HG03196 (cell line): ENCODE data around the gene ERBIN.

ENCODE experiments used
- ATAC-seq: cut with Tn5 transposase; IDR thresholded peaks from one replicate; pipeline ENCODE4 v1.9.1; 2021; ENCODE audit not compliant: unreplicated experiment

The ERBIN gene

DNA sequence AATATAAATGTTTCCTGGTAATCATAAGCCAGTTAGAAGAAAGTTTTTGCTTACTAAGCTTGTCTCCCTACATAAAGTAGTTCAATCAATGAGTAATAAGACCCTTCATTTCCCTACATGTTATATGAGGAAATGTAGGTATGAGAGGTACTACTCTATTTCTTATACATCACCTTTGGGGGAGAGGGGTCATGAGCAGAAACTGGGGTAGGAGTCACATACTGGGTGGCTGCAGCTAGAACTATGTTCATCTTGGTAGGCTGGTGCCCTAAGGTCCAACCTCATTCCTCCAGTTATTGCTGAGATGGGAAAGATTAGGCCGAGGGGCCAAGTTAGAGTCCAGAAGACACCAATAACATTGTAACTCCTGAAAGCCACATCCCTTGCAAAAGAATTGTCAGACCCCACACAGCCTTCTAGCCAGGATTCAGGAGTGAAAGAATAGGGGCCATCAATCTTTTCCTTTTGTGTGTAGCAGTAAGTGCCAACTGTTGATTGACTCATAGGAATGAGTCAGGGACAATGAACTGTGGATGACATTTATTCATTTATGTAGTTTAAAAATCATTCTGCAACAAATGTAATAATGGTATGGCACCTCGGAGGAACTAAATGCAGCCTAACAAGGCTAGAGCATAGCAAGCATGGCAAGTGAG is 196.1 kb downstream of the ERBIN start:
- no peak for ATAC-seq

DNA sequence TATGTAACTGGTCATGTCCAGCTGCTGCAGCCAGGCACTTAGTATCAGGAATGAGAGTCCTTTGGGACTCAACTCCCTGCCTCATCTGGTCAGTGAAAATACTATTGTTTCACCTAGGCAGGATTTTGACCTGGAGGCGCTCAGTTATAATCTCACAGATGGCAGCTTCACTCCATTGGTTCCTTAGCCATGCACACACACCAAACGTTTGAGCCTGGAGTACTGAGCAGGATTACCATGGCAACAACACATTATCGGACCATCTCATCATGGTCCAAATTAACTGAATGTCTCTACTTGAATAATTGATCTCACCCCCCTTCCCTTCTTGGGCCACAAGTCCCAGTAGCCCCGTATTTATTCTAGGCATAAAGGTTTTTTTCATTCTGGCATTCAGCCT is 202.8 kb downstream of the ERBIN start:
- ATAC-seq = no peak

- no peak for ATAC-seq
Observed at GRCh38 chr5:66130493-66130892, 204.1 kb downstream of the ERBIN start.
